Transverse colon (tissue), 3 donors: ENCODE data around the gene ZRANB2.

Experiments
- POLR2A ChIP-seq: fragments of 450-650 bp; IDR thresholded peaks from one replicate; pipeline ENCODE4 v1.6.1; 2016; ENCODE audit warnings: antibody characterized with exemption, mild to moderate bottlenecking, moderate library complexity
- TF ChIP-seq, protein P1 (sequence below), 5 experiments: fragments of 200-600 bp in 3 of 5; fragments of 450-650 bp in 2 of 5; sonication (generic) in 3 of 5; IDR thresholded peaks; 1 replicate in 2 of 5; 2 replicates in 3 of 5; pipeline ENCODE4 v1.5.1; 2016 to 2017; ENCODE audit warnings: antibody characterized with exemption in 5 of 5, inconsistent platforms in 3 of 5, mild to moderate bottlenecking in 2 of 5, moderate library complexity in 1 of 5

DNA sequence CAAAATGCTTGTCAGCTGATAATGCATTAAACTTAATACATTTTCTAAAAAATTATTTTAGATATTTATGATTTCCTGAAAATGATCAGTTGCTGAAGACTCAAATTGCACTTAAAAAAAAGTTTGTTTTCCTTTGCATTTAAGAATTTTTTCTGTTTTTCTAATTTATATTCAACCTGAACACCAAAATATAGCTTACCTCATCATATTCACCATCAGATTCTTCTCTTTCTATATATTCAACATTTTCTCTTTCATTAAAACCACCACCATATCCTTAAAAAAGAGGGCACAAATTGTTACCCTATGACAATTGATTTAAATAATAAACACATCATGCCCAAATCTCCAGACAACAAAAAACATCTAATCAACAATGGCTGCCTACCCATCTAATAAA, 8.6 kb downstream of the ZRANB2 start:
- TF ChIP-seq, protein P1, sequence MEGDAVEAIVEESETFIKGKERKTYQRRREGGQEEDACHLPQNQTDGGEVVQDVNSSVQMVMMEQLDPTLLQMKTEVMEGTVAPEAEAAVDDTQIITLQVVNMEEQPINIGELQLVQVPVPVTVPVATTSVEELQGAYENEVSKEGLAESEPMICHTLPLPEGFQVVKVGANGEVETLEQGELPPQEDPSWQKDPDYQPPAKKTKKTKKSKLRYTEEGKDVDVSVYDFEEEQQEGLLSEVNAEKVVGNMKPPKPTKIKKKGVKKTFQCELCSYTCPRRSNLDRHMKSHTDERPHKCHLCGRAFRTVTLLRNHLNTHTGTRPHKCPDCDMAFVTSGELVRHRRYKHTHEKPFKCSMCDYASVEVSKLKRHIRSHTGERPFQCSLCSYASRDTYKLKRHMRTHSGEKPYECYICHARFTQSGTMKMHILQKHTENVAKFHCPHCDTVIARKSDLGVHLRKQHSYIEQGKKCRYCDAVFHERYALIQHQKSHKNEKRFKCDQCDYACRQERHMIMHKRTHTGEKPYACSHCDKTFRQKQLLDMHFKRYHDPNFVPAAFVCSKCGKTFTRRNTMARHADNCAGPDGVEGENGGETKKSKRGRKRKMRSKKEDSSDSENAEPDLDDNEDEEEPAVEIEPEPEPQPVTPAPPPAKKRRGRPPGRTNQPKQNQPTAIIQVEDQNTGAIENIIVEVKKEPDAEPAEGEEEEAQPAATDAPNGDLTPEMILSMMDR (IDR thresholded peaks at IDR 0.05): no peak
- no peak for TF ChIP-seq POLR2A
